Measurements from ENCODE around the gene FAM20C. TPM values are rescaled to one million over a fixed set of nuclear protein-coding genes. Genes with fewer than 3 reads are reported as not detected.

Gene FAM20C
- total RNA-seq = 10 to 100 TPM; 17.3 to 86.9 TPM
- polyA plus RNA-seq = 10 to 100 TPM; 23.9 to 68.0 TPM
- long read RNA-seq, donor 1, transcript FAM20C-201 (10 exons, 2,751 nt) = major isoform, 9 of 15 reads
- long read RNA-seq, donor 1, partial matches to known transcripts = 6 of 15 reads
- long read RNA-seq, donor 1, other reads (novel, unspliced or antisense) = 0 of 15 reads
- long read RNA-seq, donor 2, partial matches to known transcripts = 0 of 4 reads
- long read RNA-seq, donor 2, other reads (novel, unspliced or antisense) = 0 of 4 reads
- long read RNA-seq, donor 3 = 0 reads
- long read RNA-seq, donor 4, partial matches to known transcripts = 0 of 1 reads
- long read RNA-seq, donor 4, other reads (novel, unspliced or antisense) = 0 of 1 reads
- long read RNA-seq, donor 5, transcript FAM20C-201 (10 exons, 2,751 nt) = major isoform, 11 of 12 reads
- long read RNA-seq, donor 5, partial matches to known transcripts = 0 of 12 reads
- long read RNA-seq, donor 5, other reads (novel, unspliced or antisense) = 0 of 12 reads

DNA sequence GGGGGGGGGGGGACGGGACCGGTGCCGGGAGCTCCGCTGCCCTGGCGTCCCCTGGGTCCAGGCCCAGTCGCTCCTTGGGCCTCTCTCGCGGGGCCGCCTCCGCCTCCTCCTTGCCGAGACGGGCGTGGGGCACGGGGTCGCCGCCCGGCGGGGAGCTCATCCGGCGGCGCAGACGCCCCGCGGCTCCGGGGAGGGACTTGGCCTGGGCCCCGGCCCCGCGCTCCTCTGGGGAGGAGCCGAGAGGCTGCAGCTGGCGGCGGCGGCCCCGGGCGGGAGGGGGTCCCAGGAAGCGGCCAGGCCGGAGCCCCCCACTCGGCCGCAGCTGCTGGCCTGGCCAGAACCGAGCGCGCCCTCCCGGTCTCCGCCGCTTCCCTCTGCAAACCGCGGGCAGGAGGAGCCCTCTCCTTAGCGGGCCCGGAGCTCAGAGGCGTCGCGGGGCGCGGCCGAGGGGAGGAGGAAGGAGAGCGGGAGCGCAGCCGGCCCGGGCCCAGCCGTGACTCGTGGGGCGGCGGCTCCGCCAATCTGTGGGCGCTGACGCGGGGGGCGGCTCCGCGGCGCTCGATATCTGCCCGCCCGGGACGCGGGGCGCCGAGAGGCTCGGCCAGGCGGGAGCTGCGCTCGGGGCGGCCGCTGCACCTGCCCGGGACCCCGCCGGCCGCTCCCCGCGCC is at the start of gene FAM20C:
TSS of gene FAM20C (plus strand) at position 591 of the 669 bp plus-strand sequence. CDS start 629 bp downstream, outside the sequence.
- ATAC-seq (ENCODE audit: insufficient read depth, low FRiP score) (peak; percentile 85), DNase-seq (peak; percentile 89 to 94 (median 89))
- Histone ChIP-seq H3K4me1 (ENCODE audit: control insufficient read depth in 5 of 5, insufficient read depth in 5 of 5, low read length in 5 of 5) (peaks cover 0 to 36% (median 16%) of the 10 kb centered on the region in 5 donors), H3K36me3 (ENCODE audit: control insufficient read depth in 4 of 4, insufficient read depth in 4 of 4, low read length in 4 of 4) (peaks cover 0 to 19% (median 19%) of the 10 kb centered on the region in 4 donors), H3K9me3 (ENCODE audit: control insufficient read depth in 4 of 4, insufficient read depth in 3 of 4, low read length in 3 of 4) (peaks cover 0 to under 1% (median 0%) of the 10 kb centered on the region in 4 donors), H3K27me3 (ENCODE audit: control insufficient read depth in 3 of 3, insufficient read depth in 3 of 3, low read length in 2 of 3) (peaks cover 0 to 20% (median 0%) of the 10 kb centered on the region in 3 donors), H3K9ac (ENCODE audit: insufficient read depth in 1 of 2, low read length in 2 of 2) (no peak within 1 kb of the TSS), H3K4me3 (peak within 1 kb of the TSS; percentile 61), H3K27ac (ENCODE audit: low read depth in 1 of 2, low read length in 1 of 2) (peak within 1 kb of the TSS; percentile 75 to 90)
- TF ChIP-seq, protein P1, sequence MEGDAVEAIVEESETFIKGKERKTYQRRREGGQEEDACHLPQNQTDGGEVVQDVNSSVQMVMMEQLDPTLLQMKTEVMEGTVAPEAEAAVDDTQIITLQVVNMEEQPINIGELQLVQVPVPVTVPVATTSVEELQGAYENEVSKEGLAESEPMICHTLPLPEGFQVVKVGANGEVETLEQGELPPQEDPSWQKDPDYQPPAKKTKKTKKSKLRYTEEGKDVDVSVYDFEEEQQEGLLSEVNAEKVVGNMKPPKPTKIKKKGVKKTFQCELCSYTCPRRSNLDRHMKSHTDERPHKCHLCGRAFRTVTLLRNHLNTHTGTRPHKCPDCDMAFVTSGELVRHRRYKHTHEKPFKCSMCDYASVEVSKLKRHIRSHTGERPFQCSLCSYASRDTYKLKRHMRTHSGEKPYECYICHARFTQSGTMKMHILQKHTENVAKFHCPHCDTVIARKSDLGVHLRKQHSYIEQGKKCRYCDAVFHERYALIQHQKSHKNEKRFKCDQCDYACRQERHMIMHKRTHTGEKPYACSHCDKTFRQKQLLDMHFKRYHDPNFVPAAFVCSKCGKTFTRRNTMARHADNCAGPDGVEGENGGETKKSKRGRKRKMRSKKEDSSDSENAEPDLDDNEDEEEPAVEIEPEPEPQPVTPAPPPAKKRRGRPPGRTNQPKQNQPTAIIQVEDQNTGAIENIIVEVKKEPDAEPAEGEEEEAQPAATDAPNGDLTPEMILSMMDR (IDR thresholded peaks at IDR 0.05; ENCODE audit: control extremely low read depth, extremely low read depth) = no peak
- WGBS, 2 donors = 0 to 1% methylated on average over 10 to 89 of the region's 89 CpGs

DNA sequence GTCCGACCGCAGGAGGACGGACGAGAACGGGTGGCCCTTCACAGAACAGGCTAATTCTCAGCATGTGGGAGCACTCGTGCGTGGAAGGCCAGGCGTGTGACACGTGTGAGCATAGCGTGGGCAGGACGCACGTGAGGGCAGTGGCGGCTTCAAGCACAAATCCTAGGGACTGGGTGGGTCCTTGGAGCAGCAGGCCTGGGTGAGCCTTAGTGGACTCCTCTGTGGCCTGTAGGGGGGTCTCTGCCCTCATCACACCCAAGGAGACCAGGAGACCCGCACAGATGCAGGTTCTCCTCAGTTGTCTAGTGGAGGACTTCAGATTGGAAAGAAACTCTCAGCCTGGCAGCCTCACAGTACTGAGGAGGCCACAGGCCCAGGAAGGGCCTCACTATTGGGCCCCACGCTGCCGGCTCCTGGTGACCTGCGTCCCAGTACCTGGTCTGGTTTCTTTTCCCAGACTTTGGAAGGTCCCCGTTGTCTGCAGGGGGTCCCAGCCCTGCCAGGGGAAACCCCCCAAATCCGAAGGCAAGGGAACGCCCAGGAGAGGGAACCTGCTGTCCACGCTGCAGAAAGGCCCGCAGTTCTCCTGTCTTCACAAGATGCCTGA is 49.1 kb upstream of the FAM20C start:
- no peak overlapping the region for H3K27ac ChIP-seq (ENCODE audit: low read depth in 1 of 2, low read length in 1 of 2)
- 93 to 94% methylated on average over 22 of the region's 22 CpGs for WGBS, 2 donors
- H3K27me3 ChIP-seq (ENCODE audit: control insufficient read depth in 3 of 3, insufficient read depth in 3 of 3, low read length in 2 of 3) = no peaks in the 10 kb centered on the region
- H3K36me3 ChIP-seq (ENCODE audit: control insufficient read depth in 4 of 4, insufficient read depth in 4 of 4, low read length in 4 of 4) = no peaks in the 10 kb centered on the region
- ATAC-seq (ENCODE audit: insufficient read depth, low FRiP score) (no peak), DNase-seq (no peak)
- H3K9me3 ChIP-seq (ENCODE audit: control insufficient read depth in 4 of 4, insufficient read depth in 3 of 4, low read length in 3 of 4) = peaks cover 0 to 3% (median 0%) of the 10 kb centered on the region in 4 donors
- H3K4me3 ChIP-seq = no peak overlapping the region
- TF ChIP-seq, protein P1 (IDR thresholded peaks at IDR 0.05; ENCODE audit: control extremely low read depth, extremely low read depth) = no peak
- H3K4me1 ChIP-seq (ENCODE audit: control insufficient read depth in 5 of 5, insufficient read depth in 5 of 5, low read length in 5 of 5) = peaks cover 0 to 30% (median 8%) of the 10 kb centered on the region in 5 donors
- no peak overlapping the region for H3K9ac ChIP-seq (ENCODE audit: insufficient read depth in 1 of 2, low read length in 2 of 2)

DNA sequence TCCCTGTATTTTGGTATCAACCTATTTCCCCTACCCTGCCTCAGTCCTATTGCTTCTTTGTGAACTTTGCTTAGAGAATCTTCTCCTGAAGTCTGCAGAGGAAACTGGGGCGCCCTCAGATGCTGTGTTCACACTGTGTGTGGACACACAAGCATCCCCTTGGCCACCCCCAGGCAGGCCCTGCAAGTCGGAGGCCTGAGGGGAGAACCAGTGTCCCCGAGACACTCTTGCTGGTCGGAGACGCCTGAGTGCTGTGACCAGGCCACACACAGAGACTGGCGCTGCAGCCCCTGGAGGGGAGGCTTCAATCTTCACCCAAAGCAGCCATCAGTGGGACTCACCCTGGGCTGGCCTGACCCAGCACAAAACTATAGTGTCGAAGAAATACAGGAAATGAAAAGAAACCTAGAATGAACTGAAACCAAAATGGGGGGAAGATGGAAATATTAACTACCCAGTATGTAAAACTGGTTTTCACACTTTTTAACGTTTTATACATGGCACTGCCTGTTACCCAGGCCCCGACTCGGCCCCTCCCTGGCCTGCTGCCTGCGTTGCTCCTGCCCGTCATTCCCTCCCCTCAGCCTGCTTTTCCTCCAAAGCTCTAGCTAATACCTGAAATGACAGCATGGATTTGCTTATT is 48.4 kb upstream of the FAM20C start:
- ATAC-seq (ENCODE audit: insufficient read depth, low FRiP score) (no peak), DNase-seq (no peak)
- Histone ChIP-seq H3K9ac (ENCODE audit: insufficient read depth in 1 of 2, low read length in 2 of 2) (no peak overlapping the region), H3K9me3 (ENCODE audit: control insufficient read depth in 4 of 4, insufficient read depth in 3 of 4, low read length in 3 of 4) (peaks cover 0 to 3% (median 0%) of the 10 kb centered on the region in 4 donors), H3K4me1 (ENCODE audit: control insufficient read depth in 5 of 5, insufficient read depth in 5 of 5, low read length in 5 of 5) (peaks cover 0 to 35% (median 8%) of the 10 kb centered on the region in 5 donors), H3K4me3 (no peak overlapping the region), H3K27me3 (ENCODE audit: control insufficient read depth in 3 of 3, insufficient read depth in 3 of 3, low read length in 2 of 3) (no peaks in the 10 kb centered on the region), H3K27ac (ENCODE audit: low read depth in 1 of 2, low read length in 1 of 2) (no peak overlapping the region), H3K36me3 (ENCODE audit: control insufficient read depth in 4 of 4, insufficient read depth in 4 of 4, low read length in 4 of 4) (no peaks in the 10 kb centered on the region)
- TF ChIP-seq, protein P1 (IDR thresholded peaks at IDR 0.05; ENCODE audit: control extremely low read depth, extremely low read depth) = no peak
- 84 to 88% methylated on average over 12 of the region's 12 CpGs for WGBS, 2 donors
